Colon (tissue), 2 donors: ENCODE measurements around the gene KRTAP20-1.

ENCODE experiments used
- FAIRE-seq: peaks from 2 replicates; lab custom pipeline; 2012; peaks lifted over from hg19 to GRCh38; lab: Jason Lieb, UNC
- donor health status: control.
- donor health status: control.

Gene KRTAP20-1

DNA sequence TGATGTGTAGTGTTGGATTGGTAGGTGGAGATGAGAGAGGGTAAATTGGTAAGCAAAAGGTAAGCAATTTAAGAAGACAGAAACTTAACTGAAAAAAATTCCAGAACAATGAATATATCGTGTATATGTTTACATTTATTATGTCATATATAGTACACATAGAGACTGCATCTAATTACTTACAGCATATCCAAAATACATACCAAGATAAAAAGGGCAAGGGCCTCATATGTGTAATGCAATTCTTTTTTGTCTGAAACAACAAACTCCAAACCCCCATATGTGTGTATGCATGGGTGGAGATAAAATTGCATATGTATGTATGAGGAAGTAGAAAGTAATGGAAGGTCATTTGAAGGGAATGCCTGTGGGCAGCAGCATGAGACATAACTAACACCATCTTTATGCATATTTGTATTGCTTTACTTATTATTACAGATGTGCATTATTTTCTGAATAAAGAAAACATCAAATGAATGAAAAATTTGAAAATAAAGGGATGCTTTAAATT lies 30.7 kb downstream of the KRTAP20-1 start:
- FAIRE-seq = no peak

DNA sequence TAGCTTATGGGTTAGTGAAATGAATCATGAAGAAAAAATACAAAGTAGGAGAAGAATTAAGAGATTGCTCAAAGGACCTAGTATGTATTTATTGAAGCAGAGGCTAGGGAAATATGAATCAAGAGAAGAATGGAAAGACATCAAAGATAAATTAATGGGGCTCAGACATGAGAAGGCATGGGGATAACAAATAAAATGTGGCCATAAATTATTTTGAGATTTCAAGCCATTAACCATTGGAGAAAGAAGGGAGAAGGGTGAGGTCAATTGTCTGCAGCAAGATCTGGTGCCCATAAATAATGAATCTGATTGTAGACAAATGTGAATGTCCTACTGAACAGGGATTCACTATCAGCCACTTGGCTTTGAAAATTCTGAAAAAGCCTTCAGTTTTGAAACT lies 36.7 kb downstream of the KRTAP20-1 start:
- no peak for FAIRE-seq
